ENCODE data around the gene DGLUCY.

DGLUCY gene

GRCh38 chr14:91227183-91227628, 113.3 kb downstream of the DGLUCY start:
- TF ChIP-seq, protein P1, sequence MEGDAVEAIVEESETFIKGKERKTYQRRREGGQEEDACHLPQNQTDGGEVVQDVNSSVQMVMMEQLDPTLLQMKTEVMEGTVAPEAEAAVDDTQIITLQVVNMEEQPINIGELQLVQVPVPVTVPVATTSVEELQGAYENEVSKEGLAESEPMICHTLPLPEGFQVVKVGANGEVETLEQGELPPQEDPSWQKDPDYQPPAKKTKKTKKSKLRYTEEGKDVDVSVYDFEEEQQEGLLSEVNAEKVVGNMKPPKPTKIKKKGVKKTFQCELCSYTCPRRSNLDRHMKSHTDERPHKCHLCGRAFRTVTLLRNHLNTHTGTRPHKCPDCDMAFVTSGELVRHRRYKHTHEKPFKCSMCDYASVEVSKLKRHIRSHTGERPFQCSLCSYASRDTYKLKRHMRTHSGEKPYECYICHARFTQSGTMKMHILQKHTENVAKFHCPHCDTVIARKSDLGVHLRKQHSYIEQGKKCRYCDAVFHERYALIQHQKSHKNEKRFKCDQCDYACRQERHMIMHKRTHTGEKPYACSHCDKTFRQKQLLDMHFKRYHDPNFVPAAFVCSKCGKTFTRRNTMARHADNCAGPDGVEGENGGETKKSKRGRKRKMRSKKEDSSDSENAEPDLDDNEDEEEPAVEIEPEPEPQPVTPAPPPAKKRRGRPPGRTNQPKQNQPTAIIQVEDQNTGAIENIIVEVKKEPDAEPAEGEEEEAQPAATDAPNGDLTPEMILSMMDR (IDR thresholded peaks at IDR 0.05; ENCODE audit: low read depth, low read length, missing control alignments), result no peak
- no peak overlapping the region for H3K4me3 ChIP-seq (ENCODE audit: low read depth, low read length)
- no peak for DNase-seq (ENCODE audit: low read depth)

DNA sequence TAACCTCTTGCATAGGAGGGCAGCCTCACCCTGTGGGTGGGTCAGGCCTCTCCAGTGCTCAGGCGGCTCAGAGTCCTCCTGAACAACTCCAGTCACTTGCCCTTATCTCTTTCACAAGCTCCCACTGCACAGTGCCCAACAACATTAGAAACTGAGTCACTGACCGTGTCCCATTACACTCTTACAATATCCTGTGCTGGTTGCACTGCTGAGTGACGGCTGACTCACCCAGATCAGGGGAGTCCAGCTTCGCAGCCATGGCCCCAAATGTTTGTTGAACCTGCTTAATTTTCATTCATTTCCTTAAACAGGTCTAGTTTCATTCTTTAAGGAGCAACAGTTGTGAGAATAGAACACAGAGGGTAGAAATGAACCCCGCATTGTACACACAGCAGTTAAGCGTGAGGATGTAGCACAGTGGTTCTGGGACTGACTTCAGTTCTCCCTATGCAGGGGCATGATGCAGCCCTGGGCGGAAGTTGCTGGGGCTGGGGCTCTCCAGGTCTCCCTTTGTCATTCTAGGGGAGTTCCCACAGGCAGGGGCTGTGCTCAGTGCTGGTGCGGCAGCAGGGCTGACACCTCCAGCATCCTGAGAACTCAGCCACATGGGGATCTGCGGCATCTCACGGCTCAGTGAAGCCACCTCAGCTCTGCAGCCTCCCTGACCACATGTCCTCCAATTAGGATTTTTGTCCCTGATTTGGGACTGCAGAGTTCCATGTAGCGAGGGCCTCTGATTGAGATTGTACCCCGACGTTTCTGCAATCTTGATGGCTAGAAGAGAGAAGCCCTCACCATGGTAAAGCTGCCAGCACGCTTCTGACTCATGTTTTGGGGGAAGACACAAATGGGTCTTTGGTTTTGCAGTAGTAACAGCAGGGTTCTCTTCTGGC, 114.5 kb downstream of the DGLUCY start:
- no peak overlapping the region for H3K4me3 ChIP-seq (ENCODE audit: low read depth, low read length)

DNA sequence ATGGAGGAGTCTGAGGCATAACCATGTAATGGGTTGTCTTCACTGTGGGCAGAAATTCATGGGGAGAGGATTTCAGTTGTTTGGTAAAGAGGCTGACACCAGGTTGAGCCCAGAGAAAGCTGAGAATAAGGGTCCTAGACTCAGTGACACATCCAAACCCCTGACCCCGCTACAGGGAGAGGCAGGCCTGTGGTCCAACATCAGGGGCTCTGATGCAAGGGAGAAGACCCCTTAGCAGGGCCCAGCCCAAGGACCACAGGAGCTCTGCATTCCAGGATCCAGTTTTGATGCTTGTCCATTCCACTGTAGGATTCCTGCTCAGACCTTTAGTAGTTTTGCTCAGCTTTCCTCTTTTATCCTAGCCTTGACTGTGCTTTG, 115.1 kb downstream of the DGLUCY start:
- DNase-seq (ENCODE audit: low read depth), result no peak
- H3K4me3 ChIP-seq (ENCODE audit: low read depth, low read length), result no peak overlapping the region

More for the DNA sequence above, 114.5 kb downstream of the DGLUCY start:
- peak; percentile 68 for DNase-seq (ENCODE audit: low read depth)
- TF ChIP-seq, protein P1 (IDR thresholded peaks at IDR 0.05; ENCODE audit: low read depth, low read length, missing control alignments), result no peak

GRCh38 chr14:91229743-91230200, 115.9 kb downstream of the DGLUCY start:
- TF ChIP-seq, protein P1 (IDR thresholded peaks at IDR 0.05; ENCODE audit: low read depth, low read length, missing control alignments), result no peak
- H3K4me3 ChIP-seq (ENCODE audit: low read depth, low read length), result no peak overlapping the region
- DNase-seq (ENCODE audit: low read depth), result peak; percentile 85

More for the DNA sequence above, 115.1 kb downstream of the DGLUCY start:
- TF ChIP-seq, protein P1 (IDR thresholded peaks at IDR 0.05; ENCODE audit: low read depth, low read length, missing control alignments), result no peak

DNA sequence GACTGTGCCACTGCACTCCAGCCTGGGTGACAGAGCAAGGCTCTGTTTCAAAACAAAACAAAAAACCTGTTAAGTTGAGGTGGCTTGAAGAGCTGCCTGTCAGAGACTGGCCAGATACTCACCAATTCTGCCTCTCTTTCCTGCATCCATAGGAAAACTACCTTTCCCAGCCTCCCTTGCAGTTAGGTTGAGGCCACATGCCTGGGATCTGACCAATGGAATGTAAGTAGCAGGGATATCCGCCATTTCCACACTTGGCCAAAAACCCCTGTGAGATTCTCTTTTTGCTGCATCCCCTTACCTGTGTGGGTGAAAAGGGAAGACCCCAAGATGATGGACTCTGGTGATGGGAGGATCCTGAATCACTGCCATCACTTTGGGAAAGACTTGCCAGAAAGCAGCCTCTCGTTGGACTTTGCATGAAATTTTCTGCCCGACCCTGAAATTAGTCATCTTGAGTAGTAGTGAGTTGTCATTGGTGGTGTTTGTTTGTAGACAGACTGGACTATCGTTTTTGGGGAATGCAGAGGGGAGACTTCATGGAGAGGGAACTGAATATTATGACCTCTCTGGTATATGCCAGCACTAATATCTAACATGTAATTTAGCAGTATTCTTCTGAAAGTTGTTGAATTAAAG, 116.6 kb downstream of the DGLUCY start:
- no peak overlapping the region for H3K4me3 ChIP-seq (ENCODE audit: low read depth, low read length)
- DNase-seq (ENCODE audit: low read depth), result no peak
- TF ChIP-seq, protein P1 (IDR thresholded peaks at IDR 0.05; ENCODE audit: low read depth, low read length, missing control alignments), result no peak

- no peak for DNase-seq (ENCODE audit: low read depth)
- H3K4me3 ChIP-seq (ENCODE audit: low read depth, low read length), result no peak overlapping the region
- TF ChIP-seq, protein P1 (IDR thresholded peaks at IDR 0.05; ENCODE audit: low read depth, low read length, missing control alignments), result no peak
Measured at GRCh38 chr14:91231446-91231845, 117.6 kb downstream of the DGLUCY start.
